ENCODE results near the gene LRRC23. TPM values are rescaled to one million over a fixed set of nuclear protein-coding genes. Genes with fewer than 3 reads are reported as not detected.

Gene LRRC23
- total RNA-seq, 2 donors from 2014 or later, result 8.6 to 11.3 TPM

DNA sequence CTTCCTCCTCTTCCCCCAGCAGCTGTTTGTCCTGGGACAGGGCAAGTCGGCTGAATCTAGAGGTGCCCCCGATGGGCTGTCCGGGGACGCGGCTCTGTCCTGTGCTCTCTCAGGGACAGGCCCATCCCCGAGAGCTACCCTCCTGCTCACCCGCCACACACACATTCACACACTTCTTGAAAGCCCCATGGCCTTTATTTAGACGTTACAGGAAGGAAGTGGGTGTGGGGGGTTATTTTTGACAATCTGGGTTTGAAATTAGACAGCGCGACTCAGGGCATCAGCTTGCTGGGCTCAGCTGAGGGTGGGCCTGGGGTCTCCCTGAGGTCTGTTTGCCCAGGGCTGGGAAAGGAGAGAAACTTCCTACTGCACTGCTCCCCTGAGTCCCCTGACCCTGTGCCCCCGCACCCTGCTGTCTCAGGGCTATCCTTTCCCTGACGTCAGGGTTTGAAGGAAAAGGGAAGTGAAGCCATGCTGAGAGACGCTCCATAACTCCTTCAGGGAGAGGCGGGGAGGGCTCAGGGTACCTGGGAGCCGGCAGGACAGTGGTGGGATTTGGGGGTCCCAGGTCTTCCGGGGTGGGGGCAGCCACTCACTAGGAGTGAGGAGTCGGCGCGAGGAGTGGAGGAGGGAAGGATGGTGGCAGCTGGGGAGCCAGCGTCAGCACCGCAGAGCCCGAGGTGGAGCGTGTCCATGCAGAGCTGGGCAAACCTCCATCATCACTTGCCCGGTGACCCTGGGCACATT is 54.6 kb downstream of the LRRC23 start:
- Mint-ChIP-seq H3K9me3 (no peaks in the 10 kb centered on the region), H3K36me3 (ENCODE audit: insufficient read depth in 2 of 2) (peaks cover 2 to 13% of the 10 kb centered on the region in 2 donors), H3K27me3 (ENCODE audit: low read depth) (no peaks in the 10 kb centered on the region), H3K4me3 (peak overlapping the region; percentile 93), H3K27ac (peak overlapping the region; percentile 88), H3K4me1 (ENCODE audit: low read depth) (peaks cover 92% of the 10 kb centered on the region)
- DNase-seq, result peak; percentile 78
- peak; percentile 52 to 54 for ATAC-seq (replicated peaks in 1 of 2)

DNA sequence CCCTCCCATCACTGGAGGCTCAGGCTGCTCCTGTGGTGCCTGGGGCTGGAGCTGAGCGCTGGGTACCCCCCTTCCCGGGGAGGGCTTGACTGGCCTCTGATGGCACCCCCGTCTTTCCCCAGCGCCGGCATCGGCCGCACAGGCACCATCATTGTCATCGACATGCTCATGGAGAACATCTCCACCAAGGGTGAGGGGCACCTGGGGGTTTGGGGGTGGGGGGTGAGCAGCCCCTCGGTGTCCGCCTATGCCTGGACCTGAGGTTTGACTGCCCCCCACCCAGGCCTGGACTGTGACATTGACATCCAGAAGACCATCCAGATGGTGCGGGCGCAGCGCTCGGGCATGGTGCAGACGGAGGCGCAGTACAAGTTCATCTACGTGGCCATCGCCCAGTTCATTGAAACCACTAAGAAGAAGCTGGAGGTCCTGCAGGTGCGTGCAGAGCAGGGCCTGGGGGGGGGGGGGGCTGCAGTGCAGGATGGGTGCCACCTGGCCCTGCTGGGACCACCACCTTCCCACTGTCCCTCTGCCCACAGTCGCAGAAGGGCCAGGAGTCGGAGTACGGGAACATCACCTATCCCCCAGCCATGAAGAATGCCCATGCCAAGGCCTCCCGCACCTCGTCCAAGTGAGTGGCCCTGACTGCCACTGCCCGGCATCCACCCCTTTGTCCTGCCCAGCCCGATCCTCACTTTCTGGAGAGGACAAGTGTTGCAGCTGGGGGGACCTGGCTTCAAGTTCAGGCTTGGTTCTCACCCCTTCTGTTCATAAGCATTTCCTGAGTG is 55.4 kb downstream of the LRRC23 start:
- no peaks in the 10 kb centered on the region for H3K27me3 Mint-ChIP-seq (ENCODE audit: low read depth)
- H3K36me3 Mint-ChIP-seq (ENCODE audit: insufficient read depth in 2 of 2), result peaks cover 0 to 11% of the 10 kb centered on the region in 2 donors
- H3K27ac Mint-ChIP-seq, result peak overlapping the region; percentile 2
- ATAC-seq (replicated peaks in 1 of 2) (no peak), DNase-seq (no peak)
- H3K9me3 Mint-ChIP-seq, result no peaks in the 10 kb centered on the region
- H3K4me1 Mint-ChIP-seq (ENCODE audit: low read depth), result peaks cover 92% of the 10 kb centered on the region
- H3K4me3 Mint-ChIP-seq, result peak overlapping the region; percentile 93

DNA sequence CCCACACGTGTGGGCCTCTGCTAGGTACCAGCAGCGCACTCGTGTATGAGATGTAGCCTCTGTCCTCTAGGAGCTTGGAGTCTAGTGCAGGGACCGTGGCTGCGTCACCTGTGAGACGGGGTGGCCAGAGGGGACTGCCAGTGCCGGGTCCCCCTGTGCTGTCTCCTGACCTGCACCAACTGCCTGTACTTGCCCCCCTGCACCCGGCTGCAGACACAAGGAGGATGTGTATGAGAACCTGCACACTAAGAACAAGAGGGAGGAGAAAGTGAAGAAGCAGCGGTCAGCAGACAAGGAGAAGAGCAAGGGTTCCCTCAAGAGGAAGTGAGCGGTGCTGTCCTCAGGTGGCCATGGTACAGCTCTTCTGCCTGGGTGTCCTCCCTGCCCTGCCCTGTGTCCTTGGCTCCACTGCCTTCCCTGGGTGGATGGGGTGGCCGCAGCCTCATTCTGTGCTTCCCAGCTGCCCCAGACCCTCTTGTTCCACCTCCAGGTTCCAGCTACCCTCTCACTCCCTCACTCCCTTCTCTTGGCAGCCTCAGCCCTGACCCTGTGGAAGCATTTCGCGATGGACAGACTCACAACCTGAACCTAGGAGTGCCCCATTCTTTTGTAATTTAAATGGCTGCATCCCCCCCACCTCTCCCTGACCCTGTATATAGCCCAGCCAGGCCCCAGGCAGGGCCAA is 56.1 kb downstream of the LRRC23 start:
- H3K4me3 Mint-ChIP-seq, result peak overlapping the region; percentile 87 to 93

GRCh38 chr12:6961278-6961694 is 56.7 kb downstream of the LRRC23 start:
- H3K4me3 Mint-ChIP-seq, result peak overlapping the region; percentile 87 to 93
- DNase-seq (peak; percentile 90 to 95), ATAC-seq (replicated peaks in 1 of 2) (peak; percentile 78 to 84)
- H3K27ac Mint-ChIP-seq, result peak overlapping the region; percentile 98
- peaks cover 1 to 15% of the 10 kb centered on the region in 2 donors for H3K36me3 Mint-ChIP-seq (ENCODE audit: insufficient read depth in 2 of 2)
- H3K4me1 Mint-ChIP-seq (ENCODE audit: low read depth), result peaks cover 92% of the 10 kb centered on the region
- H3K27me3 Mint-ChIP-seq (ENCODE audit: low read depth), result no peaks in the 10 kb centered on the region
- H3K9me3 Mint-ChIP-seq, result no peaks in the 10 kb centered on the region

More for the DNA sequence above, 56.1 kb downstream of the LRRC23 start:
- no peaks in the 10 kb centered on the region for H3K27me3 Mint-ChIP-seq (ENCODE audit: low read depth)
- ATAC-seq (replicated peaks in 1 of 2), result peak; percentile 25 to 50
- H3K4me1 Mint-ChIP-seq (ENCODE audit: low read depth), result peaks cover 92% of the 10 kb centered on the region
- DNase-seq, result peak; percentile 61 to 67
- H3K36me3 Mint-ChIP-seq (ENCODE audit: insufficient read depth in 2 of 2), result peaks cover 0 to 15% of the 10 kb centered on the region in 2 donors
- no peaks in the 10 kb centered on the region for H3K9me3 Mint-ChIP-seq
- H3K27ac Mint-ChIP-seq, result peak overlapping the region; percentile 98

DNA sequence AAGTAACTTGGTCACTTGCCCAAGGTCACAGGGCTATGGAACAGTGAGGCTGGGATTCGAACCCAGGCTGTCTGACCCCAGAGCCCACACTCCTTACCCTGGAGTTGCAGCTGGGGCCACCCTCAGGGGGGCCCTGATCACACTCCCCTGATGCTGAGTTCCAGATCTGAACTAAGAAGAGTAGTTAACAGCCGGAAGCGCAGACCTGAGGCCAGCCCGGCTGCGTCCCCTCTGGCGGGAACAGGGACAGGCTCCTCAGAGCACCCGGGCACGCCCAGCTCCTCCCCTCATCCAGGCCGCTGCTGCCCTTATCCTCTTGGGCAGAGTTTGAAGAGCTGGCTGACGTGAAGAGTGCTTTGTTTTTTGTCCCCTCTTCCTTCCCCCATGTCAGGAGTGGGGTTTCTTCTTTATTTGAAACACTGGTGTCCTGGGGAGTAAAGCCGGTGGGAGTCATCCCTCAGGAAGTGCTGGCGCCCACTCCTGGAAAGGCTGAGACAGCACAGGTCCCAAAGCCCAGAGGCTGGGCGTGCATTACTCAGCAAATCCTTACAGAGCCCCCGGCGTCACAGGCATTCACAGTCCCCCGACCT is 57.2 kb downstream of the LRRC23 start:
- peak overlapping the region; percentile 98 for H3K27ac Mint-ChIP-seq
- DNase-seq (peak; percentile 58 to 69), ATAC-seq (replicated peaks in 1 of 2) (peak; percentile 26 to 30)
- peaks cover 4 to 17% of the 10 kb centered on the region in 2 donors for H3K36me3 Mint-ChIP-seq (ENCODE audit: insufficient read depth in 2 of 2)
- H3K27me3 Mint-ChIP-seq (ENCODE audit: low read depth), result no peaks in the 10 kb centered on the region
- peaks cover 92% of the 10 kb centered on the region for H3K4me1 Mint-ChIP-seq (ENCODE audit: low read depth)
- H3K9me3 Mint-ChIP-seq, result no peaks in the 10 kb centered on the region
- H3K4me3 Mint-ChIP-seq, result peak overlapping the region; percentile 87 to 93

GRCh38 chr12:6962285-6963015 is 57.8 kb downstream of the LRRC23 start:
- Mint-ChIP-seq H3K27me3 (ENCODE audit: low read depth) (no peaks in the 10 kb centered on the region), H3K4me1 (ENCODE audit: low read depth) (peaks cover 89% of the 10 kb centered on the region), H3K27ac (peak overlapping the region; percentile 98), H3K4me3 (peak overlapping the region; percentile 87 to 93), H3K36me3 (ENCODE audit: insufficient read depth in 2 of 2) (peaks cover 4 to 21% of the 10 kb centered on the region in 2 donors), H3K9me3 (no peaks in the 10 kb centered on the region)
- ATAC-seq (replicated peaks in 1 of 2) (no peak), DNase-seq (no peak)

DNA sequence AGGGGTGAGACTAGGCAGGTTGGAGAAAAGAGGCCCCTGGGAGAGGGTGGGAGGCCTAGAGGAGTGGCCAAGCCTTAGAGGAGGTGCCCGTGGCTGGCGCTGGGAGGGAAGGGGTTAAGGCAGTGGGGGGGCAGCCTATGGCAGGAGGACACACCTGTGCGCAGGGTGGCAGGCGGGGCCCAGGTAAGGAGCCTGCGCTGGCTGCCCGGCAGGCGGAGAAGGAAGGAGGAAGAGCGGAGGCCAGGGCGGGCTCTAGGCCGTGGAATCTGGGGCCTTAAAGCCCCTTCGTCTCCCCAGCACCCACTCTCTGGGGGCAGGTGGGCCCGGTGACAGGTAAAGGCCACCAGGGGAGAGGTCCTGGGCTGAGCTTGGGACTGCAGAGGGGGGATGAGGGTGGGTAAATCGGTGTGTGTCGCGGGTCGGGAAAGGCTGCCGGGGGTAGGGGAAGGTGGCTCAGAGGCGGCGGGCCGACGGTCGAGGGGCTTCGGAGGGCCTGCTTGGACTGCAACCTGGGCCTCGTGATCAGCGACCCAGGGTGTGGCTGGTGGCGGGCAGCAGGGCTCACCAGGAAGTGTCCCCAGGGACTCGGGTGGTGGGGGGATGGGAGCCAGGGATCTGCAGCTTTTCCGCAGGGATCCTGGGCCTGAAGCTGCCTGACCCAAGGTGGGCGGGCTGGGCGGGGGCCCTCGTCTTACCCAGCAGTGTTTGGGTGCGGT is 58.6 kb downstream of the LRRC23 start:
- Mint-ChIP-seq H3K4me1 (ENCODE audit: low read depth) (peaks cover 89% of the 10 kb centered on the region), H3K9me3 (no peaks in the 10 kb centered on the region), H3K27ac (peak overlapping the region; percentile 86), H3K36me3 (ENCODE audit: insufficient read depth in 2 of 2) (peaks cover 4 to 20% of the 10 kb centered on the region in 2 donors), H3K4me3 (peak overlapping the region in 1 of 2 donors; percentile 13), H3K27me3 (ENCODE audit: low read depth) (no peaks in the 10 kb centered on the region)
- ATAC-seq (replicated peaks in 1 of 2) (no peak), DNase-seq (no peak)

Other genes starting within 250 kb of the LRRC23 start
- gene ING4, start 241.7 kb upstream of the LRRC23 start, total RNA-seq, result 10 to 100 TPM; 27.6 to 28.0 TPM
- 10 to 100 TPM; 78.1 to 82.2 TPM for gene ZNF384, start 215.4 kb upstream of the LRRC23 start, total RNA-seq
- under 1 TPM; 0.58 to 0.76 TPM for gene PIANP, start 204.0 kb upstream of the LRRC23 start, total RNA-seq
- 10 to 100 TPM; 30.2 to 39.7 TPM for gene COPS7A, start 180.8 kb upstream of the LRRC23 start, total RNA-seq
- gene MLF2, start 151.7 kb upstream of the LRRC23 start, total RNA-seq, result 100 to 1,000 TPM; 122 to 134 TPM
- gene PTMS, start 138.5 kb upstream of the LRRC23 start, total RNA-seq, result 100 to 1,000 TPM; 119 to 154 TPM
- gene LAG3, start 132.3 kb upstream of the LRRC23 start, total RNA-seq, result 100 to 1,000 TPM; 117 to 188 TPM
- 100 to 1,000 TPM; 126 to 141 TPM for gene CD4, start 115.3 kb upstream of the LRRC23 start, total RNA-seq
- gene GPR162, start 83.0 kb upstream of the LRRC23 start, total RNA-seq, result under 1 TPM; 0.72 to 0.93 TPM
- gene P3H3, start 76.4 kb upstream of the LRRC23 start, total RNA-seq, result 1 to 10 TPM; 2.2 to 2.6 TPM
- gene GNB3, start 63.9 kb upstream of the LRRC23 start, total RNA-seq, result 1 to 10 TPM in 1 of 2 donors, under 1 TPM in 1; 0.95 to 1.3 TPM
- gene CDCA3, start 53.5 kb upstream of the LRRC23 start, total RNA-seq, result 10 to 100 TPM; 67.7 to 94.8 TPM
- 100 to 1,000 TPM in 1 of 2 donors, 10 to 100 TPM in 1; 98.0 to 105 TPM for gene USP5, start 52.7 kb upstream of the LRRC23 start, total RNA-seq
- gene TPI1, start 37.3 kb upstream of the LRRC23 start, total RNA-seq, result 100 to 1,000 TPM; 504 to 562 TPM
- gene SPSB2, start 31.5 kb upstream of the LRRC23 start, total RNA-seq, result 10 to 100 TPM in 1 of 2 donors, 1 to 10 TPM in 1; 9.6 to 10.4 TPM
- gene ENO2, start 9.8 kb downstream of the LRRC23 start, total RNA-seq, result 100 to 1,000 TPM; 115 to 145 TPM
- gene ATN1, start 23.1 kb downstream of the LRRC23 start, total RNA-seq, result 10 to 100 TPM; 51.4 to 64.9 TPM
- not detected for gene RNU7-1, start 39.0 kb downstream of the LRRC23 start, total RNA-seq
- 100 to 1,000 TPM; 259 to 301 TPM for gene C12orf57, start 39.2 kb downstream of the LRRC23 start, total RNA-seq
- 100 to 1,000 TPM; 238 to 313 TPM for gene PTPN6, start 46.5 kb downstream of the LRRC23 start, total RNA-seq
- 100 to 1,000 TPM; 296 to 348 TPM for gene PHB2, start 65.8 kb downstream of the LRRC23 start, total RNA-seq
- gene EMG1, start 66.1 kb downstream of the LRRC23 start, total RNA-seq, result 10 to 100 TPM; 44.9 to 45.7 TPM
- 10 to 100 TPM; 28.3 to 29.0 TPM for gene LPCAT3, start 113.7 kb downstream of the LRRC23 start, total RNA-seq
- 1 to 10 TPM; 4.0 to 6.6 TPM for gene C1S, start 155.9 kb downstream of the LRRC23 start, total RNA-seq
- 1 to 10 TPM; 5.6 to 6.4 TPM for gene C1R, start 187.6 kb downstream of the LRRC23 start, total RNA-seq
- 10 to 100 TPM; 22.6 to 27.4 TPM for gene C1RL, start 204.4 kb downstream of the LRRC23 start, total RNA-seq
- gene RBP5, start 224.1 kb downstream of the LRRC23 start, total RNA-seq, result under 1 TPM in 1 of 2 donors, not detected in 1; 0.26 TPM
- gene CLSTN3, start 225.5 kb downstream of the LRRC23 start, total RNA-seq, result 10 to 100 TPM; 56.1 to 59.2 TPM